ENCODE results near the gene CLCN2.

Gene CLCN2

GRCh38 chr3:184314700-184315542 lies 46.5 kb downstream of the CLCN2 start:
- Histone ChIP-seq H3K4me2 (ENCODE audit: low read length) (peak overlapping the region; percentile 85), H3K4me3 (ENCODE audit: low read length) (peak overlapping the region; percentile 83), H3K4me1 (ENCODE audit: control insufficient read depth, insufficient read depth, low read length) (peaks cover 31% of the 10 kb centered on the region), H3K9ac (ENCODE audit: low read depth, low read length) (peak overlapping the region; percentile 99), H3K9me3 (replicated peaks; ENCODE audit: low read length) (no peaks in the 10 kb centered on the region), H3K36me3 (ENCODE audit: insufficient read depth, low read length) (peaks cover 23% of the 10 kb centered on the region), H3K27me3 (ENCODE audit: control insufficient read depth, insufficient read depth, low read length) (no peaks in the 10 kb centered on the region)

DNA sequence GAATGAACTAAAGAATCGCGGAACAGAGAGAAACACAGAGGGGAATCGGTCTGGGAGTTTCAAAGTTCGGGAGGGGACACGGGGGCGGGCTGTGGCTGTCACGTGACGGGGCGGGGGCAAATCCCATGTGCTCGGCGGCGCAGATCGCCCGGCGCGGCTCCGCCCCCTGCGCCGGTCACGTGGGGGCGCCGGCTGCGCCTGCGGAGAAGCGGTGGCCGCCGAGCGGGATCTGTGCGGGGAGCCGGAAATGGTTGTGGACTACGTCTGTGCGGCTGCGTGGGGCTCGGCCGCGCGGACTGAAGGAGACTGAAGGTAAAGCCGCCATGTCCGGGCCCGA lies 47.1 kb downstream of the CLCN2 start, which contains the start of gene EIF4G1:
Gene EIF4G1 (plus strand): TSS at position 244 of the 337 bp plus-strand sequence. CDS start 1,191 bp downstream, outside the sequence.
- H3K4me2 ChIP-seq (ENCODE audit: low read length) = peak within 1 kb of the TSS; percentile 85
- no peaks in the 10 kb centered on the region for H3K9me3 ChIP-seq (replicated peaks; ENCODE audit: low read length)
- H3K4me3 ChIP-seq (ENCODE audit: low read length) = peak within 1 kb of the TSS; percentile 83
- peaks cover 23% of the 10 kb centered on the region for H3K36me3 ChIP-seq (ENCODE audit: insufficient read depth, low read length)
- H3K27me3 ChIP-seq (ENCODE audit: control insufficient read depth, insufficient read depth, low read length) = no peaks in the 10 kb centered on the region
- H3K9ac ChIP-seq (ENCODE audit: low read depth, low read length) = peak within 1 kb of the TSS; percentile 99
- peaks cover 25% of the 10 kb centered on the region for H3K4me1 ChIP-seq (ENCODE audit: control insufficient read depth, insufficient read depth, low read length)

GRCh38 chr3:184311633-184312032 lies 49.8 kb downstream of the CLCN2 start:
- H3K4me1 ChIP-seq (ENCODE audit: control insufficient read depth, insufficient read depth, low read length) = peaks cover 4% of the 10 kb centered on the region
- H3K4me3 ChIP-seq (ENCODE audit: low read length) = no peak overlapping the region
- no peaks in the 10 kb centered on the region for H3K9me3 ChIP-seq (replicated peaks; ENCODE audit: low read length)
- no peaks in the 10 kb centered on the region for H3K27me3 ChIP-seq (ENCODE audit: control insufficient read depth, insufficient read depth, low read length)
- H3K9ac ChIP-seq (ENCODE audit: low read depth, low read length) = no peak overlapping the region
- peaks cover 32% of the 10 kb centered on the region for H3K36me3 ChIP-seq (ENCODE audit: insufficient read depth, low read length)
- H3K4me2 ChIP-seq (ENCODE audit: low read length) = no peak overlapping the region

GRCh38 chr3:184308744-184309143 lies 52.7 kb downstream of the CLCN2 start:
- H3K36me3 ChIP-seq (ENCODE audit: insufficient read depth, low read length) = peaks cover 53% of the 10 kb centered on the region
- no peak overlapping the region for H3K9ac ChIP-seq (ENCODE audit: low read depth, low read length)
- H3K4me3 ChIP-seq (ENCODE audit: low read length) = no peak overlapping the region
- H3K27me3 ChIP-seq (ENCODE audit: control insufficient read depth, insufficient read depth, low read length) = no peaks in the 10 kb centered on the region
- H3K4me1 ChIP-seq (ENCODE audit: control insufficient read depth, insufficient read depth, low read length) = no peaks in the 10 kb centered on the region
- H3K4me2 ChIP-seq (ENCODE audit: low read length) = no peak overlapping the region
- no peaks in the 10 kb centered on the region for H3K9me3 ChIP-seq (replicated peaks; ENCODE audit: low read length)

- Histone ChIP-seq H3K27me3 (ENCODE audit: control insufficient read depth, insufficient read depth, low read length) (no peaks in the 10 kb centered on the region), H3K4me2 (ENCODE audit: low read length) (no peak overlapping the region), H3K36me3 (ENCODE audit: insufficient read depth, low read length) (peaks cover 61% of the 10 kb centered on the region), H3K9me3 (replicated peaks; ENCODE audit: low read length) (no peaks in the 10 kb centered on the region), H3K4me3 (ENCODE audit: low read length) (no peak overlapping the region), H3K9ac (ENCODE audit: low read depth, low read length) (no peak overlapping the region), H3K4me1 (ENCODE audit: control insufficient read depth, insufficient read depth, low read length) (no peaks in the 10 kb centered on the region)
These were observed 53.5 kb downstream of the CLCN2 start for GRCh38 chr3:184307915-184308314.

DNA sequence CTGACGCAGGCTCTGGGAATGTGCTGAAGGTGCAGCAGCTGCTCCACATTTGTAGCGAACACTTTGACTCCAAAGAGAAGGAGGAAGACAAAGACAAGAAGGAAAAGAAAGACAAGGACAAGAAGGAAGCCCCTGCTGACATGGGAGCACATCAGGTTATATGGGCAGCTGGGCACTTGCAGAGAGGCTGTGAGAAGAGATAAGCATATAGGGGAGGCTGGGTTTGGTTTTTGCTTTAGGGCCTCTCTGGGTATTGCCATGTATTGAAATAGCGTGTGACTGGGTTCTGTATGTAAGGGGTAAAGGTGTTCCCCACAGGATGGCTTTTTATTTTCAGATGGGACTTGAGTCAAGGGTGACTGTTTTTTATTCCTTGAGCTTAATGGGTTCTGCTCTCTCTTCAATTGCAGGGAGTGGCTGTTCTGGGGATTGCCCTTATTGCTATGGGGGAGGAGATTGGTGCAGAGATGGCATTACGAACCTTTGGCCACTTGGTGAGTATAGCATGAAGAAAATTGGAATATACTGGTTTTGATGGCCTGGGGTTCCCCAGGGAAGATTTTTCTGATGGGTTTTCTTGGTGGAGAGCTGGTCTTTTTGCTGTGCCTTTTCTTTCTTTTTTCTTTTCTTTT lies 54.9 kb downstream of the CLCN2 start:
- Histone ChIP-seq H3K36me3 (ENCODE audit: insufficient read depth, low read length) (peaks cover 76% of the 10 kb centered on the region), H3K9ac (ENCODE audit: low read depth, low read length) (no peak overlapping the region), H3K27me3 (ENCODE audit: control insufficient read depth, insufficient read depth, low read length) (no peaks in the 10 kb centered on the region), H3K9me3 (replicated peaks; ENCODE audit: low read length) (no peaks in the 10 kb centered on the region), H3K4me1 (ENCODE audit: control insufficient read depth, insufficient read depth, low read length) (peaks cover 5% of the 10 kb centered on the region), H3K4me3 (ENCODE audit: low read length) (no peak overlapping the region), H3K4me2 (ENCODE audit: low read length) (no peak overlapping the region)

DNA sequence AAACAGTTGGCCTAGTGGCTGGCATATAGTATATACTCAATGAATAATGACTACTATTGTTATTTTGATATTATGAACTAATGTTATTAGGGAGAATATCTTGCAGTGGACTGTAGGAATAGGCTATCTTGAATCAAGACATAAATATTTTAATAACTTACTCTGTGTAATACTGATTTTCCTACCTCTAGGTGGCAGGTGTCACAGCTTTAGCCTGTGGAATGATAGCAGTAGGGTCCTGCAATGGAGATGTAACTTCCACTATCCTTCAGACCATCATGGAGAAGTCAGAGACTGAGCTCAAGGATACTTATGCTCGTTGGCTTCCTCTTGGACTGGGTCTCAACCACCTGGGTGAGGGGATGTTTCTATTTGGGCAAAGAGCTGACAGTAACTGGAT lies 55.8 kb downstream of the CLCN2 start:
- Histone ChIP-seq H3K36me3 (ENCODE audit: insufficient read depth, low read length) (peaks cover 84% of the 10 kb centered on the region), H3K4me2 (ENCODE audit: low read length) (no peak overlapping the region), H3K27me3 (ENCODE audit: control insufficient read depth, insufficient read depth, low read length) (no peaks in the 10 kb centered on the region), H3K9ac (ENCODE audit: low read depth, low read length) (no peak overlapping the region), H3K9me3 (replicated peaks; ENCODE audit: low read length) (no peaks in the 10 kb centered on the region), H3K4me3 (ENCODE audit: low read length) (no peak overlapping the region), H3K4me1 (ENCODE audit: control insufficient read depth, insufficient read depth, low read length) (peaks cover 12% of the 10 kb centered on the region)

- H3K27me3 ChIP-seq (ENCODE audit: control insufficient read depth, insufficient read depth, low read length) = no peaks in the 10 kb centered on the region
- H3K9me3 ChIP-seq (replicated peaks; ENCODE audit: low read length) = no peaks in the 10 kb centered on the region
- H3K4me3 ChIP-seq (ENCODE audit: low read length) = peak overlapping the region; percentile 96
- H3K4me2 ChIP-seq (ENCODE audit: low read length) = peak overlapping the region; percentile 91
- H3K36me3 ChIP-seq (ENCODE audit: insufficient read depth, low read length) = peaks cover 53% of the 10 kb centered on the region
- H3K4me1 ChIP-seq (ENCODE audit: control insufficient read depth, insufficient read depth, low read length) = peaks cover 17% of the 10 kb centered on the region
- H3K9ac ChIP-seq (ENCODE audit: low read depth, low read length) = peak overlapping the region; percentile 96
These were observed 61.1 kb downstream of the CLCN2 start for GRCh38 chr3:184300378-184300720.

DNA sequence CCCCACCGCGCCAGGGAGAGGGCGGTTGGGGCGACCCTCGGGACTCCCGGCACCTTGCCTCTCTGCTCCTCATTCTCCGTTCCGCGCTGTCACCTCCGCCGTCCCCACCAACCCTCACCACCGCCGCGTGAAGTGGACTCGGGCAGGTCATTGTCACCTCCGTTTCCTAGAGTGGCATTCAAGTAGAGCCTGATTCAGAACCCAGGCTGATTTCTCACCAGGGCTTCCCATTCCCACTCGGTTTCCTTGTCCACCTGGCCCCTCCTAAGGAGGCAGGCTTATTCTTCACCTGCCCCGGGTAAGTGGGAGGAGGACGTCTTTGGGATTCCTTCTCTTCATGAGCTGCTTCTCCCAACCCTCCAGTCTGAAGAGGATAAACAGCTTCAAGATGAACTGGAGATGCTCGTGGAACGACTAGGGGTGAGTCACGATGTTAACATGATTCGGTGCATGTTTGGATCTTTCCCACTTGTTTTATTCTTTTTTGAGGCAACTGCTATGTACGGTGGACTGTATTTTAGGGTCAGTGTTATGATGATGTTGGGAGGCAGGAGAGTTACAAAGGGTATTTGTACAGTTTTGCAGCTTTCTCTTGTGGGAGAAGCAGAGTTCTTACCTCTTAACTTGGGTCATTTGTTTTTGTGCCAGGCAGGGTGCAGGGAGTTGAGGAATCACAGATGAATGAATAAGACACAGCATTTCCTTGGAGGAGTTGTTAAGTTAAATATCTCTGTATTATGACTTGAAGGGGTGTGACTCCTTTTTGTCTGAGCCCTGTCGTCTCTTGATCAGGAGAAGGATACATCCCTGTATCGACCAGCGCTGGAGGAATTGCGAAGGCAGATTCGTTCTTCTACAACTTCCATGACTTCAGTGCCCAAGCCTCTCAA lies 61.7 kb downstream of the CLCN2 start:
- H3K4me3 ChIP-seq (ENCODE audit: low read length) = peak overlapping the region; percentile 96
- no peaks in the 10 kb centered on the region for H3K9me3 ChIP-seq (replicated peaks; ENCODE audit: low read length)
- H3K27me3 ChIP-seq (ENCODE audit: control insufficient read depth, insufficient read depth, low read length) = no peaks in the 10 kb centered on the region
- peaks cover 17% of the 10 kb centered on the region for H3K4me1 ChIP-seq (ENCODE audit: control insufficient read depth, insufficient read depth, low read length)
- peak overlapping the region; percentile 96 for H3K9ac ChIP-seq (ENCODE audit: low read depth, low read length)
- peaks cover 48% of the 10 kb centered on the region for H3K36me3 ChIP-seq (ENCODE audit: insufficient read depth, low read length)
- peak overlapping the region; percentile 91 for H3K4me2 ChIP-seq (ENCODE audit: low read length)

DNA sequence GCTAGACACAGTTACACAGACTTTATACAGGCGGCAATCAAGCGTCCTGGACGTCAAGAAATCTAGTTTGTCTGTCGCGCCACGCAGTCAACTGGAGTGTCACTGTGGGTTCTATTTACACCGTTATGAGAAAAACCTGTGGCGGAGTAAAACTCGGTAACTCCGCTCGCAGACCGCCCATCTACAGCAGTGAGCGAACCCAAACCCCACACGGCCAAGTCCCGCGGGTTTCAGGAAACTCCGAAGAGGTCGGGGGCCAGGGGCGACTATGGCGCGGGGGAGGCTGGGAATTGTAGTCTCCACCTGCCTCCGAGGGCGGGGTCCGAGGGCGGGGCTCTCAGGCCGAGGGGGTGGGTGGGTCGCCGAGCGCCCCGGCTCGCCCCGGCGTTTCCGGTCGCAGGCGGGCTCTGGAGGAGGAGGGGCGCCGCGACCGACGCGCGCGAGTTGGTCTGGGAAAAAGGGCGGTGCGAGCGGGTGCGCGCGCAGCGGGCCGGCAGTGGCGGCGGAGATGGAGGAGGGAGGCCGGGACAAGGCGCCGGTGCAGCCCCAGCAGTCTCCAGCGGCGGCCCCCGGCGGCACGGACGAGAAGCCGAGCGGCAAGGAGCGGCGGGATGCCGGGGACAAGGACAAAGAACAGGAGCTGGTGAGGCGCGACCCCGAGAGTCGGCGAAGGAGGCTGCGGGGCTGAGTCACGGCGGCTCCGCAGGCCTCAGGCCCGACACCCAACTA lies 62.5 kb downstream of the CLCN2 start, which contains the start of gene PSMD2:
Gene PSMD2 (plus strand): TSS at position 483 of the 729 bp plus-strand sequence. CDS start 26 bp downstream, at position 509.
- Histone ChIP-seq H3K36me3 (ENCODE audit: insufficient read depth, low read length) (peaks cover 40% of the 10 kb centered on the region), H3K9ac (ENCODE audit: low read depth, low read length) (peak within 1 kb of the TSS; percentile 96), H3K4me3 (ENCODE audit: low read length) (peak within 1 kb of the TSS; percentile 96), H3K27me3 (ENCODE audit: control insufficient read depth, insufficient read depth, low read length) (peaks cover under 1% of the 10 kb centered on the region), H3K4me1 (ENCODE audit: control insufficient read depth, insufficient read depth, low read length) (peaks cover 17% of the 10 kb centered on the region), H3K9me3 (replicated peaks; ENCODE audit: low read length) (no peaks in the 10 kb centered on the region), H3K4me2 (ENCODE audit: low read length) (peak within 1 kb of the TSS; percentile 92)

All from skeletal muscle satellite cell (primary cell).